Ovary (tissue), 9 donors: ENCODE data around the gene CCT5. TPM values are rescaled to one million over a fixed set of nuclear protein-coding genes. Genes with fewer than 3 reads are reported as not detected.

ENCODE experiments used
- DNase-seq, 5 donors: peaks; one replicate each; pipeline ENCODE4 v3.0.0-alpha.2; 2019 to 2020
- H3K27ac ChIP-seq, 2 donors: fragments of 200-600 bp; one replicate each; pipeline versions ENCODE4 v1.5.1 to v1.8.0; 2019 to 2022
- H3K27me3 ChIP-seq: fragments of 200-600 bp; one replicate; pipeline ENCODE4 v1.8.0; 2022
- H3K36me3 ChIP-seq: fragments of 200-600 bp; sonication (generic); one replicate; pipeline ENCODE4 v1.5.1; 2019
- H3K4me1 ChIP-seq: one replicate; pipeline ENCODE4 v1.8.1; 2013; ENCODE audit warnings: mild to moderate bottlenecking, moderate library complexity; ENCODE audit not compliant: insufficient read depth
- H3K4me3 ChIP-seq: fragments of 200-600 bp; sonication (generic); one replicate; pipeline ENCODE4 v1.5.1; 2017
- H3K9me3 ChIP-seq, 2 donors: fragments of 200-600 bp in 1 of 2; sonication (generic) in 1 of 2; one replicate each; pipeline versions ENCODE4 v1.5.1 to v1.8.1; 2013 to 2019; ENCODE audit warnings: mild to moderate bottlenecking in 1 of 2, moderate library complexity in 1 of 2
- EP300 ChIP-seq: sonication (generic); formaldehyde crosslinking; IDR thresholded peaks from one replicate; pipeline ENCODE4 v1.6.1; 2017; ENCODE audit warnings: antibody characterized with exemption
- POLR2A ChIP-seq: fragments of 450-650 bp; IDR thresholded peaks from one replicate; pipeline ENCODE4 v1.6.1; 2017; ENCODE audit warnings: antibody characterized with exemption, mild to moderate bottlenecking, moderate library complexity
- WGBS, 3 donors: extraction: QIAGEN DNeasy Blood & Tissue Kit in 1 of 3; methylation state at CpG; one replicate each; pipeline versions ENCODE4 v1.1.5 to v1.1.7; 2013 to 2017; 5-methylcytosine and 5-hydroxymethylcytosine counted together
- intact Hi-C, 4 donors: fragments of 100-400 bp; cut with DNase I; formaldehyde crosslinking; loops; one replicate each; pipeline versions ENCODE4 v1.11.0 to v1.15.1; 2022 to 2023
- polyA plus RNA-seq, 2 donors: library from polyadenylated mRNA; stranded (reverse); fragments of 200-250 nt in 1 of 2; fragments of 350-450 nt in 1 of 2; fragmentation: Illumina TruSeq in 1 of 2; extraction: RNeasy Lipid Tissue Mini Kit (QIAGEN cat#74804) in 1 of 2; gene quantifications; one replicate each; pipeline ENCODE4 v1.2.3, GENCODE V29; 2013 to 2014
- small RNA-seq: library from RNA; depleted of rRNA; stranded (forward); fragments of <200 nt; gene quantifications from one replicate; pipeline ENCODE3, GENCODE V24; 2016
- total RNA-seq, 7 donors: library from RNA; depleted of rRNA in 2 of 7; stranded (reverse); fragments of >200 nt in 2 of 7; fragmentation: NEBNext Ultra II Directional in 3 of 7; extraction: Animal tissue kit (Norgen Biotek cat#: 25700) in 3 of 7; gene quantifications; one replicate each; pipeline versions ENCODE4 v1.1.0 to v1.2.4, GENCODE V29; 2016 to 2023
- TF ChIP-seq, protein P1 (sequence below), 3 donors: fragments of 450-650 bp in 2 of 3; fragments of 200-600 bp in 1 of 3; IDR thresholded peaks; one replicate each; pipeline versions ENCODE4 v1.5.1 to v1.8.0; 2016 to 2022; ENCODE audit warnings: antibody characterized with exemption in 3 of 3, mild to moderate bottlenecking in 1 of 3
- donor health status: DM: no; HTN: no; CAD: no; lungs with moderate emphysema.
- donor health status: DM: no; HTN: no; CAD: no.
- donor health status: Bipolar disorder and iron deficiency.
- donor health status: DM: yes; HTN: yes; CAD: no.
- donor health status: DM: no; HTN: no; CAD: no.
- donor health status: DM: yes; HTN: yes; CAD: no.

Gene CCT5
- total and polyA plus RNA-seq, 9 donors, result 69.1 to 250 (median 101) TPM

DNA sequence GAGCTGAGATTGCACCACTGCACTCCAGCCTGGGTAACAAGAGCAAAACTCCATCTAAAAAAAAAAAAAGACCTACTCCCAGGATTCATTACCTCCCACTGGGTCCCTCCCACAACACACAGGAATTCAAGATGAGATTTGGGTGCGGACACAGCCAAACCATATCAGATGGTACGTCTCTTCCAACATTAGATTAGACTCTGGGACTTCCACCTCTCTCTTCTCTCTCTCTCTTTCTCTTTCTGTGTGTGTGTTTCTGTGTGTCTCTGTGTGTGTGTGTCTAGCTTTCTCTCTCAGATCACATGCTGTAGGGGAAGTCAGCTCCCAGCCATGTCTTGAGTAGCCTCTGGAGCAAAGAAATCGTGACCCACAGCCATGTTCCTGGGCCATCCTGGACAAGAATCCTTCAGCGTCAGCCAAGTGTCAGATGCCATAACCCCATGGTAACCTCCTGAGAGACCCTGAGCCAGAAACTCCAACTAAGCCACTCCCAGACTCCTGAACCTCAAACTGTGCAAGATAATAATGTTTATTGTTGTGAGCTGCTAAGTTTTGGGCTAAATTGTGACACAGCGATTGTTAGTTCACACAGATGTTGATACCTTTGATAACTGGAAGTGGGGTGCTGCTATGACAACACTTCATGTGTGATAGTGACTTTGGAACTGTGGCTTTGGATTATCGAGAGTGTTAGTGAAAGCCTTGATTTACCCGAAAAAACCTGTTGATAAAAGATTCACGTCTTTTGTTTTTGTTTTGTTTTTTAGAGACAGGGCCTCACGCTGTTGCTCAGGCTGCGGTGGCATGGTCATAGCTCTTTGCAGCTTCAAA, 61.7 kb downstream of the CCT5 start:
- H3K27me3 ChIP-seq, result no peaks in the 10 kb centered on the region
- 38 to 63% (median 50%) methylated on average over 10 of the region's 10 CpGs for WGBS, 3 donors
- H3K4me1 ChIP-seq, result peaks cover 10% of the 10 kb centered on the region
- TF ChIP-seq, protein P1, sequence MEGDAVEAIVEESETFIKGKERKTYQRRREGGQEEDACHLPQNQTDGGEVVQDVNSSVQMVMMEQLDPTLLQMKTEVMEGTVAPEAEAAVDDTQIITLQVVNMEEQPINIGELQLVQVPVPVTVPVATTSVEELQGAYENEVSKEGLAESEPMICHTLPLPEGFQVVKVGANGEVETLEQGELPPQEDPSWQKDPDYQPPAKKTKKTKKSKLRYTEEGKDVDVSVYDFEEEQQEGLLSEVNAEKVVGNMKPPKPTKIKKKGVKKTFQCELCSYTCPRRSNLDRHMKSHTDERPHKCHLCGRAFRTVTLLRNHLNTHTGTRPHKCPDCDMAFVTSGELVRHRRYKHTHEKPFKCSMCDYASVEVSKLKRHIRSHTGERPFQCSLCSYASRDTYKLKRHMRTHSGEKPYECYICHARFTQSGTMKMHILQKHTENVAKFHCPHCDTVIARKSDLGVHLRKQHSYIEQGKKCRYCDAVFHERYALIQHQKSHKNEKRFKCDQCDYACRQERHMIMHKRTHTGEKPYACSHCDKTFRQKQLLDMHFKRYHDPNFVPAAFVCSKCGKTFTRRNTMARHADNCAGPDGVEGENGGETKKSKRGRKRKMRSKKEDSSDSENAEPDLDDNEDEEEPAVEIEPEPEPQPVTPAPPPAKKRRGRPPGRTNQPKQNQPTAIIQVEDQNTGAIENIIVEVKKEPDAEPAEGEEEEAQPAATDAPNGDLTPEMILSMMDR (IDR thresholded peaks at IDR 0.05), result no peak
- no peak for TF ChIP-seq POLR2A
- no peak for TF ChIP-seq EP300
- no peak for DNase-seq
- no peak overlapping the region for H3K4me3 ChIP-seq
- H3K36me3 ChIP-seq, result no peaks in the 10 kb centered on the region
- intact Hi-C loops, result no loop called here
- no peaks in the 10 kb centered on the region for H3K9me3 ChIP-seq
- peak overlapping the region in 1 of 2 donors; percentile 34 for H3K27ac ChIP-seq

GRCh38 chr5:10315201-10315600, 65.1 kb downstream of the CCT5 start:
- WGBS, 3 donors, result 80 to 84% (median 84%) methylated on average over 5 of the region's 5 CpGs
- intact Hi-C loops, result no loop called here
- TF ChIP-seq, protein P1 (IDR thresholded peaks at IDR 0.05), result no peak
- TF ChIP-seq POLR2A (no peak), EP300 (no peak)

More at GRCh38 chr5:10315201-10315600, 65.1 kb downstream of the CCT5 start:
- H3K4me3 ChIP-seq, result no peak overlapping the region
- H3K4me1 ChIP-seq, result peaks cover 2% of the 10 kb centered on the region
- no peak overlapping the region for H3K27ac ChIP-seq
- DNase-seq, result no peak
- H3K27me3 ChIP-seq, result no peaks in the 10 kb centered on the region
- H3K9me3 ChIP-seq, result no peaks in the 10 kb centered on the region
- no peaks in the 10 kb centered on the region for H3K36me3 ChIP-seq

Small RNAs within 50 kb of the gene (small RNA-seq; reads per million reads assigned to genes)
- not detected for gene RF00019

Other genes starting within 250 kb of the CCT5 start
- 10 to 100 TPM; 11.0 to 16.8 (median 13.0) TPM for gene ATPSCKMT, start 392 bp upstream of the CCT5 start, total RNA-seq
- gene ATPSCKMT, start 392 bp upstream of the CCT5 start, polyA plus RNA-seq, result 10 to 100 TPM in 1 of 2 donors, 1 to 10 TPM in 1; 8.5 to 14.0 TPM
- 10 to 100 TPM in 5 of 7 donors, 1 to 10 TPM in 2; 7.3 to 56.9 (median 43.2) TPM for gene CMBL, start 57.6 kb downstream of the CCT5 start, total RNA-seq
- 10 to 100 TPM; 33.0 to 69.0 TPM for gene CMBL, start 57.6 kb downstream of the CCT5 start, polyA plus RNA-seq
- 100 to 1,000 TPM in 6 of 7 donors, 10 to 100 TPM in 1; 97.9 to 225 (median 182) TPM for gene MARCHF6, start 103.4 kb downstream of the CCT5 start, total RNA-seq
- 10 to 100 TPM; 59.0 to 75.4 TPM for gene MARCHF6, start 103.4 kb downstream of the CCT5 start, polyA plus RNA-seq
- 10 to 100 TPM in 1 of 7 donors, 1 to 10 TPM in 4, not detected in 2; 1.2 to 51.9 (median 3.0) TPM for gene ROPN1L, start 191.6 kb downstream of the CCT5 start, total RNA-seq
- under 1 TPM in 1 of 2 donors, not detected in 1; 0.30 TPM for gene ROPN1L, start 191.6 kb downstream of the CCT5 start, polyA plus RNA-seq